ENCODE results near the gene HDHD5.
A peak's percentile ranks its signal among the peaks of the same experiment; 100 is the strongest.

Gene HDHD5

DNA sequence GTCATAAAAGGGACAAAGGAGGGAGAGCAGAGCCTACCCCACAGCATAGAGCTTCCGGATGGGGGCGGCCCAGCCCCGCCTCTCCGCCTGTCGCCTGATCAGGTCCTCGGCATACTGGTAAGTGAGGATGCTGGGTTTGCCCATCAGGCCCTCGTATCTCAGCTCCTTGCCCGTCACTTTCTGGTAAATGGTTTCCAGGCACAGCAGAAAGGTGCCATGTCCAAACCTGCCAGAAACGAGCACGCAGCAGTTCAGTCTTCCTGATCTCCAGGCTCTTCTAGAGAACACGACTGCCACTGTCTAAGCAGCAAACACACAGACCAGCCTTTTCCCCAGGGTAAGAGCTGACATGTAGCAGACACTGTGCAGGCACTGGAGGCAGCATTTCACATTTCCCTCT lies 20.6 kb downstream of the HDHD5 start:
- no peak overlapping the region for H3K27ac ChIP-seq (ENCODE audit: low read depth, low read length)
- H2AFZ ChIP-seq (ENCODE audit: low read length, unreplicated experiment) = no peak overlapping the region
- H3K79me2 ChIP-seq (ENCODE audit: control insufficient read depth, insufficient read depth, low read length, unreplicated experiment) = no peaks in the 10 kb centered on the region
- no peak overlapping the region for H3K4me3 ChIP-seq (ENCODE audit: low read depth, low read length)
- no peaks in the 10 kb centered on the region for H3K27me3 ChIP-seq (ENCODE audit: insufficient read depth, low read length)
- no peaks in the 10 kb centered on the region for H3K36me3 ChIP-seq (ENCODE audit: insufficient read depth, low read length)
- H3K4me1 ChIP-seq (ENCODE audit: control insufficient read depth, insufficient read depth, low read length, unreplicated experiment) = no peaks in the 10 kb centered on the region

DNA sequence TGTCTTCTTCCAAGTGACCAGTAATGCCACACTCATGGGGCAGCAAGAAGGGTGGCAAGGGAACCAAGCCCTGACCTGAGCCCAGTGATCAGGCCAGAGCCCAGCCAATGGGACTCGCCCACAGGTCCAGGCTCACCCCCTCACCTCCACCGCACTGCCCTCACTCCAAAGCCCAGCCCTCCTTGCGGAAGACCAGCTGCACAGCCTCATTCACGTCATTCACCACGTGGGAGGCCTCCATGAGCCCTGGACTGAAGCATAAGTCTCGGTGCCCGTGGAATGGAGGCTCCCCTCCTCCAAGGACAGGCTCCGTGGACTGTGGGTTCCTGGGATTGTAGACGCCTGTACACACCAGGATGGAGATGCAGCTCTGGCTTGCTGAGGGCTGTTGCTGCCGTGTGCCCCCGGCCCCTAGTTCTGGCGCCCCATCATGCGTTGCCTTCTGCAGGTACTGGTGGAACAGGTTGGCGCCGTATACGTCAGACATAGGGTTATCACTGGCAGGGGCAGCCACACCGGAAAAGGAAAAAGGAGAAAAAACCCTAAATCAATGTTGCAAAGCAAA lies 21.1 kb downstream of the HDHD5 start:
- Histone ChIP-seq H3K4me3 (ENCODE audit: low read depth, low read length) (no peak overlapping the region), H3K27ac (ENCODE audit: low read depth, low read length) (no peak overlapping the region), H3K79me2 (ENCODE audit: control insufficient read depth, insufficient read depth, low read length, unreplicated experiment) (no peaks in the 10 kb centered on the region), H2AFZ (ENCODE audit: low read length, unreplicated experiment) (no peak overlapping the region), H3K4me1 (ENCODE audit: control insufficient read depth, insufficient read depth, low read length, unreplicated experiment) (no peaks in the 10 kb centered on the region), H3K36me3 (ENCODE audit: insufficient read depth, low read length) (no peaks in the 10 kb centered on the region), H3K27me3 (ENCODE audit: insufficient read depth, low read length) (no peaks in the 10 kb centered on the region)

DNA sequence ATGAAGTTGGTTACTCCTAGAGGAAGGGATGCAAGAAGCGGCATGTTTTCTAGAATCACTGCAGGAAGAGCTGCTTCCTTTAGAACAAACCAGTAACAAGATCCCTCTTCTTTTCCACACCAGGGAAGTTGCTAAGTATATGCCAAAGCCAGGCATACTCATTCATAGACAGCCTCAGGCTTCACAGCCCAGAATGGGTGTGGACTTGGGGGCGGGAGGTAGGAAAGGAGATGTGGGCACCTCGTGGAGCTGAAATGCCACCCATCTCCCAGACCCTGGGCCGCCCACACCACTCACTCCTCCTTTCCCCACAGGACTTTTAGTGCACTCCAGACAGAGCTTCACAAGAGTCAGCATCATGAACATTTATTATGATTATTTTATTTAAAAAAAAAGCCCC lies 21.9 kb downstream of the HDHD5 start:
- Histone ChIP-seq H3K27me3 (ENCODE audit: insufficient read depth, low read length) (no peaks in the 10 kb centered on the region), H3K36me3 (ENCODE audit: insufficient read depth, low read length) (no peaks in the 10 kb centered on the region), H2AFZ (ENCODE audit: low read length, unreplicated experiment) (no peak overlapping the region), H3K27ac (ENCODE audit: low read depth, low read length) (no peak overlapping the region), H3K4me3 (ENCODE audit: low read depth, low read length) (no peak overlapping the region), H3K79me2 (ENCODE audit: control insufficient read depth, insufficient read depth, low read length, unreplicated experiment) (no peaks in the 10 kb centered on the region), H3K4me1 (ENCODE audit: control insufficient read depth, insufficient read depth, low read length, unreplicated experiment) (no peaks in the 10 kb centered on the region)

DNA sequence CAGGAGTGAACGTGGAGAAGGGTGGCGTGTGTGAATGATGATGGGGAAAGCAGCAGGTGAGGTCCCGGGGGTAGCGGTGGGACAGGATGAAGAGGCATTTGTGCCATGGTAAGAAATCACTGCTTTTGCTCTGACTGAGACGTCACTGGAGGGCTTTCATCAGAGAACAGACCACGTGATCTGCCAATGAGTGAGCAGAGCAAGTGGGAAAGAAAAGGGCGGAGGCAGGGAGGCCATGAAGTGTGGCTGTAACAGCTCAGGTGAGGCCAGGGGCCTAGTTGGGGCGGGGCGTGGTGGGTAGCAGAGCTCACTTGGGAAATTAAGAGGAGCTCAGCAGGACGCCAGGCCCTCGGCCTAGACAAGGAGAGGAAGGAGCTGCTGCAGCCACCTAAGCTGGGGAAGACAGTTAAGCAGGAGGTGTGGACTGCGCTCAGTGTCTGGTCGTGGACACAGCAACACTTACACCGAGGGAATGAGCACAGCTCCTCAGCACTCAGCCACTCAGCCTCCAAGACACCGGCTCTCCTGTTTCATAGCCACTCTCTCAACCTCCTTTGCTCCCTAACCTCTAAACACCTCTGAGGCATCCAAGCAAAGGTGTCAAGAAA lies 23.8 kb downstream of the HDHD5 start:
- H3K27me3 ChIP-seq (ENCODE audit: insufficient read depth, low read length) = no peaks in the 10 kb centered on the region
- no peaks in the 10 kb centered on the region for H3K36me3 ChIP-seq (ENCODE audit: insufficient read depth, low read length)
- no peaks in the 10 kb centered on the region for H3K79me2 ChIP-seq (ENCODE audit: control insufficient read depth, insufficient read depth, low read length, unreplicated experiment)
- no peak overlapping the region for H3K4me3 ChIP-seq (ENCODE audit: low read depth, low read length)
- H2AFZ ChIP-seq (ENCODE audit: low read length, unreplicated experiment) = no peak overlapping the region
- no peaks in the 10 kb centered on the region for H3K4me1 ChIP-seq (ENCODE audit: control insufficient read depth, insufficient read depth, low read length, unreplicated experiment)
- H3K27ac ChIP-seq (ENCODE audit: low read depth, low read length) = no peak overlapping the region

DNA sequence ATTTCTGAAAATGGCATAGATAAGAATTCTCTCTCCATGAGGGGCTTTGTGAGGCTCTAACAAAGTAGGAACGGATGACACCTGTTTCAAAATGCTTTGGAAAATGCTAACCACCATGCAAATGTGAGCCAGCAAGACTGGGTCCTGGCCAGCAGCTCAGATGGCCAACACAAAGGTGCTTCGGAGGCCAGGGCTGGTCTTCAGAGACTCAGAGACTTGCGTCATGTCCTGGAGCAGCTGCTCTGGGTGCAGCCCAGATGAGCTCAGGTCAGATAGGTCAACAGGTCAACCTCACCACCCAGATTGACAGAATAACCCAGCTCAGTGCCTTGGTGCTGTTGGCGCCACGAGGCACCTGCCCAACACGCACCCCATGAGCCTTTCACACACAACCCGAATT lies 25.9 kb downstream of the HDHD5 start:
- H3K79me2 ChIP-seq (ENCODE audit: control insufficient read depth, insufficient read depth, low read length, unreplicated experiment) = no peaks in the 10 kb centered on the region
- no peaks in the 10 kb centered on the region for H3K36me3 ChIP-seq (ENCODE audit: insufficient read depth, low read length)
- no peaks in the 10 kb centered on the region for H3K27me3 ChIP-seq (ENCODE audit: insufficient read depth, low read length)
- no peaks in the 10 kb centered on the region for H3K4me1 ChIP-seq (ENCODE audit: control insufficient read depth, insufficient read depth, low read length, unreplicated experiment)
- H2AFZ ChIP-seq (ENCODE audit: low read length, unreplicated experiment) = no peak overlapping the region
- H3K27ac ChIP-seq (ENCODE audit: low read depth, low read length) = no peak overlapping the region
- H3K4me3 ChIP-seq (ENCODE audit: low read depth, low read length) = no peak overlapping the region

DNA sequence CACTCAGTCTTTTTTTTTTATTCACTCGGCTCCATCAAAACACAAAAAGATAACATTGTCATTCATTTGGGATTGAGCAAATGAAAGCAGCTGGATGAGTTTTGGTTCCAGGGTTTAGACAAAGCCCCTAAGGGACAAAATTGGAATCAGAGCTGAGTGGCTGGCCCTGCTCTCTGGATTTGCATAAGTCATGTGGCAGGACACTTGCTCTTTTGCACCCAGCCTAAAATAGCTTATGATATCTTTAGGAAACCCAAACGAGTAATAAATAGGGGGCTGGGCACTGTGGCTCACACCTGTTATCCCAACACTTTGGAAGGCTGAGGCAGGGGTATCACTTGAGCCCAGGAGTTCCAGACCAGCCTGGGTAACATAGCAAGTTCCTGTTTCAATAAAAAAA lies 27.0 kb downstream of the HDHD5 start:
- Histone ChIP-seq H3K4me1 (ENCODE audit: control insufficient read depth, insufficient read depth, low read length, unreplicated experiment) (no peaks in the 10 kb centered on the region), H3K27me3 (ENCODE audit: insufficient read depth, low read length) (no peaks in the 10 kb centered on the region), H3K36me3 (ENCODE audit: insufficient read depth, low read length) (no peaks in the 10 kb centered on the region), H2AFZ (ENCODE audit: low read length, unreplicated experiment) (no peak overlapping the region), H3K4me3 (ENCODE audit: low read depth, low read length) (no peak overlapping the region), H3K27ac (ENCODE audit: low read depth, low read length) (no peak overlapping the region), H3K79me2 (ENCODE audit: control insufficient read depth, insufficient read depth, low read length, unreplicated experiment) (no peaks in the 10 kb centered on the region)

DNA sequence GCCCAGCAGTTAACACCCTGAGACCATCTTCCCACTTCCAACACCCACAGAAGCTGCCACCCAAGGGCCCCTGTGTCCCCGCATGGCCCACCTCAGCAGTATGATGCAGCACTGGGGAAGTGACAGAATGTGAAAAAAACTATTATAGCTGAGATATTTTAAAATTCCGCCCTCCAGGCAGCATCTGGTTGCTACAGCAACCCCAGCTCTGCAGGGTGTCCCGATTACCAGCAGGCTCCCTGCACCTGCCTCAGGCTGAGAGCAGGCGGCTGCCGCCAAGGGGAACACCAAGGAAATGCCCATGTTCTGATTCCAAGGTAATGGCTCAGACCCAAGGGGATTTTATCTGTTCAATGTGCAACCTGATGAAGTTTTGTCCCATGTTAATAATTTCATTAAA lies 27.4 kb downstream of the HDHD5 start:
- no peak overlapping the region for H3K4me3 ChIP-seq (ENCODE audit: low read depth, low read length)
- H3K79me2 ChIP-seq (ENCODE audit: control insufficient read depth, insufficient read depth, low read length, unreplicated experiment) = no peaks in the 10 kb centered on the region
- no peaks in the 10 kb centered on the region for H3K36me3 ChIP-seq (ENCODE audit: insufficient read depth, low read length)
- H3K27ac ChIP-seq (ENCODE audit: low read depth, low read length) = no peak overlapping the region
- H3K27me3 ChIP-seq (ENCODE audit: insufficient read depth, low read length) = no peaks in the 10 kb centered on the region
- no peak overlapping the region for H2AFZ ChIP-seq (ENCODE audit: low read length, unreplicated experiment)
- H3K4me1 ChIP-seq (ENCODE audit: control insufficient read depth, insufficient read depth, low read length, unreplicated experiment) = no peaks in the 10 kb centered on the region

DNA sequence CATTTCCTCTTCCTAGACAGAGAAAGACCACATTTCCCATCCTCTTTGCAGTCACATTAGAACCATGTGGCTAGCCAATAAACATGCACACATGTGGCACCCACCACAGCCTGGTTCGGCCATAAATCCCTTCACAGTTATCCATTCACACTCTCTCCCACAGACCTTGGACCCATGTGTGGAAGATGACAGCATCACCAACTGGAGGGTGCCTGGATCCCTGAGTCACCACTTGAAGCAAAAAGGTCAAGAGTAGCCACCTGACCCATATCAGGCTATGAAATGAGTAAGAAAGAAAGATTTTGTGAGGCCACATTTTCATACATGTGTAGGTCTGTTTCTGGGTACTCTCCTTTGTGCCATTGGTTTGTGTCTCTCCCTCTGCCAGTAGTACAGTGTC lies 28.9 kb downstream of the HDHD5 start:
- Histone ChIP-seq H3K27me3 (ENCODE audit: insufficient read depth, low read length) (no peaks in the 10 kb centered on the region), H3K27ac (ENCODE audit: low read depth, low read length) (no peak overlapping the region), H3K4me1 (ENCODE audit: control insufficient read depth, insufficient read depth, low read length, unreplicated experiment) (no peaks in the 10 kb centered on the region), H3K79me2 (ENCODE audit: control insufficient read depth, insufficient read depth, low read length, unreplicated experiment) (no peaks in the 10 kb centered on the region), H3K36me3 (ENCODE audit: insufficient read depth, low read length) (no peaks in the 10 kb centered on the region), H2AFZ (ENCODE audit: low read length, unreplicated experiment) (no peak overlapping the region), H3K4me3 (ENCODE audit: low read depth, low read length) (no peak overlapping the region)

DNA sequence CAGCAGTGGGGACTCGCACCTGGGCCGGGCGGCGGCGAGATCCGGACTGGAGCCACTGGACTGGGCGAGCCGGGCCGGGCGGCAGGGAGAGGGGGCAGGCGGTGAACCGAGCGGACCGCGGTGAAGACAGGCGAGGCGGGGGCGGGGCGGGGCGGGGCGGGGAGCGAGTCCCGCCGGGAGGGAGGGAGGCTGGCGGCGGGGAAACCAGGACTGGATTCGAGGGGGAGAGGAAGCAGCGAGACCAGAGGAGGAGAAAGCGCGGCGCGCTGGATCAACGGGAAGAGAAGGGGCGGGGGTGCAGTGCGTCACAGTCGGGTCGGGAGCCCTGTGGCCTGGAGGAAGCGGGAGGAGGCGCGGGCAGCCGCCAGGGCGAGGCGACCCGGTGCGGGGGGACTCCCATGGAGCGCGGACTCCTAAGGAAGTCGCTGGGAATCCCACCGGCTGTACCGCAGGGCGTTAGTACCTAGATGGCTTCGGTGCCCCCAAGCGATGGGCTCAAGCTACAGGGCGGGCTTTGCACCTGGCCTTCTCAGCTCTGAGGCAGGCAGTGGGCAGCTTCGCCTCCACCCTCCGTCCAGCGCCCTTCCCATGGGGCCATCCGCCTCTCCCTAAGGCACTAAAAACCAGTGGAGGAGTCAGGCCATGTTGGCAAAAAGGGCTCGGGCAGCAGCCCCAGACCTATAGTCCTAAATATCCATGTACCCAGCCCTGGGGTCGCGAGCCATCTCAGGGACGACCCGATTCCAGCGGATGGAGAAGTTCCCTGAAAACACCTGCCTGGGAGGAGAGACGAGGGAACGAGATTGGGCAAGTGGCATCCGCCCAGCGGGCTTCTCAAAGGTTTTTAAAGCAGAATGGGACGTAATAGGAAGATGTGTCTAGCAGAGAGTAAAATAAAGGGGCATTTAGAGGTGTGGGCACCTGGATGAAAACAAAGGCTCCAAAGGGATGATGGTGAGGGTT lies 37.6 kb downstream of the HDHD5 start, which contains the start of gene TMEM121B:
TMEM121B (minus strand) TSS at position 128 of the 963 bp plus-strand sequence. CDS start 233 bp downstream, outside the sequence.
- Histone ChIP-seq H2AFZ (ENCODE audit: low read length, unreplicated experiment) (no peak within 1 kb of the TSS), H3K4me3 (ENCODE audit: low read depth, low read length) (peak within 1 kb of the TSS; percentile 75), H3K4me1 (ENCODE audit: control insufficient read depth, insufficient read depth, low read length, unreplicated experiment) (no peaks in the 10 kb centered on the region), H3K79me2 (ENCODE audit: control insufficient read depth, insufficient read depth, low read length, unreplicated experiment) (no peaks in the 10 kb centered on the region), H3K27me3 (ENCODE audit: insufficient read depth, low read length) (peaks cover 24% of the 10 kb centered on the region; the same call in 1 of the 2 replicates), H3K36me3 (ENCODE audit: insufficient read depth, low read length) (no peaks in the 10 kb centered on the region), H3K27ac (ENCODE audit: low read depth, low read length) (no peak within 1 kb of the TSS)

DNA sequence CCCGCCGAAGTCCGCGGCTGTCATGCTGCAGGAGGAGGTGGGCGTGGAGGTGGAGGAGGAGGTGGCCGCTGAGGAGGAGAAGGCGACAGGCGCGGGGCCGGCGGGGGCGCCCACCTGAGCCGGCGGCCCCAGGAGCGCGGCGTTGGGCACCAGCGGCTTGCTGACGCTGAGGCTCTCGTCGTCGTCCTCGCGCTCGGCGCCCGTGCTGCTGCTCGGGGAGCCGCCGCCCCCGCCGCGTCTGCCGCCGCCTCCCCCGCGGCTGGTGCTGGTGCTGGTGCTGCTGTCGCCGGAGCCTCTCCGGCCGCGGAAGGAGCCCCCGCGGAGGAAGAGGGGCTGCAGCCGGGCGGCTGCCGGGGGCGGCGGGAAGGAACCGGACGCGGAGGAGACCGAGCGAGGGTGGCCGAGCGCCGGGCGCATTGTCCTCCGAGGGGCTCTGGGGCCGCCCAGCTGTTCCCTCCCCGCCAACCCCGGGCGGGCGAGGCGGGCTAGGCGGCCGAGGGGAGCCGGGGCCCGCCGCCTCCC lies 38.3 kb downstream of the HDHD5 start:
- Histone ChIP-seq H3K36me3 (ENCODE audit: insufficient read depth, low read length) (no peaks in the 10 kb centered on the region), H3K4me1 (ENCODE audit: control insufficient read depth, insufficient read depth, low read length, unreplicated experiment) (no peaks in the 10 kb centered on the region), H3K27ac (ENCODE audit: low read depth, low read length) (no peak overlapping the region), H3K4me3 (ENCODE audit: low read depth, low read length) (peak overlapping the region; percentile 75), H3K79me2 (ENCODE audit: control insufficient read depth, insufficient read depth, low read length, unreplicated experiment) (no peaks in the 10 kb centered on the region), H2AFZ (ENCODE audit: low read length, unreplicated experiment) (no peak overlapping the region), H3K27me3 (ENCODE audit: insufficient read depth, low read length) (peaks cover 24% of the 10 kb centered on the region; the same call in 1 of the 2 replicates)
